HL-60 (cell line): ENCODE results near the gene RPH3AL.

ENCODE experiments used
- DNase-seq, 2 experiments: peaks; one replicate each; pipeline ENCODE4 v3.0.0-alpha.2; 2010 to 2020; ENCODE audit warnings: low read depth in 1 of 2, low spot score in 1 of 2
- H3K27ac ChIP-seq: fragments of 250-450 bp; sonication (Bioruptor Pico); replicated peaks from 2 replicates; pipeline ENCODE4 v1.5.1; 2020; ENCODE audit warnings: mild to moderate bottlenecking, moderate library complexity
- H3K27me3 ChIP-seq: fragments of 250-450 bp; sonication (Bioruptor Pico); 2 replicates; pipeline ENCODE4 v1.5.1; 2021; ENCODE audit warnings: mild to moderate bottlenecking, moderate library complexity; ENCODE audit not compliant: insufficient read depth, poor library complexity, severe bottlenecking
- H3K4me3 ChIP-seq: replicated peaks from 2 replicates; pipeline ENCODE4 v1.5.1; 2011; ENCODE audit warnings: mild to moderate bottlenecking, control low read depth, low read length; ENCODE audit not compliant: insufficient read depth
- GABPA ChIP-seq: IDR thresholded peaks from 2 replicates; pipeline ENCODE4 v1.6.1; 2012; ENCODE audit warnings: low read depth
- POLR2AphosphoS5 ChIP-seq: IDR thresholded peaks from 2 replicates; pipeline ENCODE4 v1.6.1; 2012; ENCODE audit warnings: low read depth
- SPI1 ChIP-seq: IDR thresholded peaks from 2 replicates; pipeline ENCODE4 v1.6.1; 2012; ENCODE audit warnings: low read depth, mild to moderate bottlenecking, borderline replicate concordance
- TF ChIP-seq, protein P1 (sequence below): IDR thresholded peaks from one replicate; pipeline ENCODE4 v1.5.1; 2011; ENCODE audit warnings: low read length, control low read depth, inconsistent platforms; ENCODE audit not compliant: insufficient read depth
- TF ChIP-seq, protein P2 (sequence below): IDR thresholded peaks from 2 replicates; pipeline ENCODE4 v1.6.1; 2012; ENCODE audit warnings: low read depth; ENCODE audit not compliant: insufficient replicate concordance

RPH3AL gene

DNA sequence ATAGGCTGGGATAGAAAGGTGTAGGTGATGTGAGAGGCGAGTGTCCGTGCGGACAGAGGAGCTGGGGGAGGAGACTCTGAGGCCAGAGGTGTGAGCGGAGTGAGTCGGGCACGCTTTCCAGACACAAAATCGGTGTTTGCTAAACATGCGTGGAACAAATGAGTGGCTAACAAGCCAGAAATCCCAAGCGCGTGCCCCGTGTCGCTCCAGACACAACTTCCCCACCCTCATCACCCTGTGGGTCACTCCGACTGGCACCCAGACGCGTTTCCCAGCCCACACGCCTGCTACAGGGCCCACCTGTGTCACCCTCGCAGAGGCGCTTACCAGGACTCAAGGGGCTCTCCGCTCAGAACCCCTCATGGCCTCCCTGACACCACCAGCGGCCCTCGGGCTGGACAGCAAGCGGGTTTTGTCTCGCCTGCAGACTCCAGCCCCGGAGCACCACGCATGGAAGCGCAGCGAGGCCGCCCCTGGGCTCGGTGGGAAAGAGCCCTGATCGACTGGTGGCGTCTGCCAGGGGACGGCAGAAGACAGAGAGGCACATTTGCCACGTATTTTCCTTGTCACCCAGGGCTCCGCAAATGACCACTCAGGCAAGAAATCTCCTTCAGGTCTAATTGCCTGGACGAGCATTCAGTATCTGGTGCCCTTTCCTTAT is 6.0 kb upstream of the RPH3AL start:
- Histone ChIP-seq H3K27me3 (no peaks in the 10 kb centered on the region), H3K4me3 (no peak overlapping the region), H3K27ac (no peak overlapping the region)
- TF ChIP-seq, protein P1, sequence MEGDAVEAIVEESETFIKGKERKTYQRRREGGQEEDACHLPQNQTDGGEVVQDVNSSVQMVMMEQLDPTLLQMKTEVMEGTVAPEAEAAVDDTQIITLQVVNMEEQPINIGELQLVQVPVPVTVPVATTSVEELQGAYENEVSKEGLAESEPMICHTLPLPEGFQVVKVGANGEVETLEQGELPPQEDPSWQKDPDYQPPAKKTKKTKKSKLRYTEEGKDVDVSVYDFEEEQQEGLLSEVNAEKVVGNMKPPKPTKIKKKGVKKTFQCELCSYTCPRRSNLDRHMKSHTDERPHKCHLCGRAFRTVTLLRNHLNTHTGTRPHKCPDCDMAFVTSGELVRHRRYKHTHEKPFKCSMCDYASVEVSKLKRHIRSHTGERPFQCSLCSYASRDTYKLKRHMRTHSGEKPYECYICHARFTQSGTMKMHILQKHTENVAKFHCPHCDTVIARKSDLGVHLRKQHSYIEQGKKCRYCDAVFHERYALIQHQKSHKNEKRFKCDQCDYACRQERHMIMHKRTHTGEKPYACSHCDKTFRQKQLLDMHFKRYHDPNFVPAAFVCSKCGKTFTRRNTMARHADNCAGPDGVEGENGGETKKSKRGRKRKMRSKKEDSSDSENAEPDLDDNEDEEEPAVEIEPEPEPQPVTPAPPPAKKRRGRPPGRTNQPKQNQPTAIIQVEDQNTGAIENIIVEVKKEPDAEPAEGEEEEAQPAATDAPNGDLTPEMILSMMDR: no peak
- TF ChIP-seq GABPA: no peak
- TF ChIP-seq SPI1: no peak
- no peak for TF ChIP-seq POLR2AphosphoS5
- TF ChIP-seq, protein P2, sequence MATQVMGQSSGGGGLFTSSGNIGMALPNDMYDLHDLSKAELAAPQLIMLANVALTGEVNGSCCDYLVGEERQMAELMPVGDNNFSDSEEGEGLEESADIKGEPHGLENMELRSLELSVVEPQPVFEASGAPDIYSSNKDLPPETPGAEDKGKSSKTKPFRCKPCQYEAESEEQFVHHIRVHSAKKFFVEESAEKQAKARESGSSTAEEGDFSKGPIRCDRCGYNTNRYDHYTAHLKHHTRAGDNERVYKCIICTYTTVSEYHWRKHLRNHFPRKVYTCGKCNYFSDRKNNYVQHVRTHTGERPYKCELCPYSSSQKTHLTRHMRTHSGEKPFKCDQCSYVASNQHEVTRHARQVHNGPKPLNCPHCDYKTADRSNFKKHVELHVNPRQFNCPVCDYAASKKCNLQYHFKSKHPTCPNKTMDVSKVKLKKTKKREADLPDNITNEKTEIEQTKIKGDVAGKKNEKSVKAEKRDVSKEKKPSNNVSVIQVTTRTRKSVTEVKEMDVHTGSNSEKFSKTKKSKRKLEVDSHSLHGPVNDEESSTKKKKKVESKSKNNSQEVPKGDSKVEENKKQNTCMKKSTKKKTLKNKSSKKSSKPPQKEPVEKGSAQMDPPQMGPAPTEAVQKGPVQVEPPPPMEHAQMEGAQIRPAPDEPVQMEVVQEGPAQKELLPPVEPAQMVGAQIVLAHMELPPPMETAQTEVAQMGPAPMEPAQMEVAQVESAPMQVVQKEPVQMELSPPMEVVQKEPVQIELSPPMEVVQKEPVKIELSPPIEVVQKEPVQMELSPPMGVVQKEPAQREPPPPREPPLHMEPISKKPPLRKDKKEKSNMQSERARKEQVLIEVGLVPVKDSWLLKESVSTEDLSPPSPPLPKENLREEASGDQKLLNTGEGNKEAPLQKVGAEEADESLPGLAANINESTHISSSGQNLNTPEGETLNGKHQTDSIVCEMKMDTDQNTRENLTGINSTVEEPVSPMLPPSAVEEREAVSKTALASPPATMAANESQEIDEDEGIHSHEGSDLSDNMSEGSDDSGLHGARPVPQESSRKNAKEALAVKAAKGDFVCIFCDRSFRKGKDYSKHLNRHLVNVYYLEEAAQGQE: no peak
- no peak for DNase-seq

DNA sequence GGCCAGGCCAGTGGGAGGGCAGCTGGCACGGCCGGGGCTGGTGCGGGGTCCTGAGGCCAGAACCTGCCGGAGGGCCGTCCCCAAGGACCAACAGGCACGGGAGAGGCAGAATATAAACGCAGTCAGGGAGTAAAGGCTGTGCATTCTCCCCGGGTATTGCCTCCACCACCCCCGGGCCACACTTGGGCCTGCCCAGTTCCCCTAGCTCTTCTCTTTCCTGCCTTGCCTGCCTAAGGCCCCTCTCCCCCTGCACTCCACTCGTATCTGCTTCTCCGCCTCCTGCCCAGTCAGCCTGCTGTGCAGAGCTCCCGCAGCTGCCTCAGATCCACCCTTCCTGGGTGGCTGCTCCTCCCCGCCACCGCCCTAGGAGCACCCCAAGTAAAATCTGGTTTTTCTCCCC is 5.0 kb upstream of the RPH3AL start:
- no peaks in the 10 kb centered on the region for H3K27me3 ChIP-seq
- H3K4me3 ChIP-seq: no peak overlapping the region
- H3K27ac ChIP-seq: no peak overlapping the region
- DNase-seq: no peak
- TF ChIP-seq SPI1: no peak
- no peak for TF ChIP-seq GABPA
- TF ChIP-seq, protein P2: no peak
- TF ChIP-seq, protein P1: no peak
- no peak for TF ChIP-seq POLR2AphosphoS5

DNA sequence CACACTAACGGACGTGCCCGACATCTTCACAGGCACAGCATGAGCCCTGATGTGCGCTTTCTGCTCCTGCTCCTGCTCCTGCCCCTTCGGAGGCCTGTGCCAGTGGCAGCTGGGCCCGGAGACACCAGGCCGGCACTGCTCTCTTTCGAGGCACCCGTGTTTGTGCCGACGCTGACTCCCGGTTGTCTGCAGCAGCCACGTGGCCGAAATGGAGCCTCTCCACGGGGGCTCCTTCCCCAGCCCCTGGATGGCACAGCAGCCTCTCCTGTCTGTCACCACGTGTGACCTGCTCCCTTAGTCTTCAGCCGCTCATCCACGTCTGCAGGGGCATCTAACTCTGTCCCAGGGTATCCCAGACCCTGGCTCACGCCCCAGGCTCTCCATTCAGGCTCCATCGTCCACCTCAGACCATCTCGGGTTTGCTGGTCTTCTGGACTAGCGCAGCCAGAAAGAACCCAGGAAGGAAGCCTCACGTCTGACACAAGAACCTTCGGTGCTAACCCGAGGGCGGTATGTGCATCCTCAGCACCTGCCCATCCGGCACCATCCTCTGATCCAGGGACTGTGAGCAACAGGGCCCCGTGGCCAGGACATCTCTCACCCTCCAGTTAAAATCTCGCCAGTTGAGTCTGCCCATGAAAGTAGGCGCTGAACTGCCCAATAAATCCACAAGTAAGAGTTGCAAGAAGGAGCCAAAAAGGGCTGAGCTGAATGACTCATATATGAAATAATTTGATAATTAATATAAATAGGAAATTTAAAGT is 4.2 kb upstream of the RPH3AL start:
- TF ChIP-seq, protein P2: no peak
- TF ChIP-seq SPI1: no peak
- TF ChIP-seq POLR2AphosphoS5: no peak
- TF ChIP-seq, protein P1: no peak
- TF ChIP-seq GABPA: no peak
- no peak overlapping the region for H3K27ac ChIP-seq
- no peak overlapping the region for H3K4me3 ChIP-seq
- H3K27me3 ChIP-seq: no peaks in the 10 kb centered on the region
- DNase-seq: no peak
